Erythroblast (primary cell): ENCODE results near the gene C1GALT1.

Experiments used
- GATA1 ChIP-seq: IDR thresholded peaks from 2 replicates; pipeline ENCODE4 v1.6.1; 2011; ENCODE audit warnings: low read depth, mild to moderate bottlenecking, control low read depth, low read length, moderate library complexity
- POLR2A ChIP-seq: IDR thresholded peaks from 2 replicates; pipeline ENCODE4 v1.6.1; 2011; ENCODE audit warnings: mild to moderate bottlenecking, low read length

DNA sequence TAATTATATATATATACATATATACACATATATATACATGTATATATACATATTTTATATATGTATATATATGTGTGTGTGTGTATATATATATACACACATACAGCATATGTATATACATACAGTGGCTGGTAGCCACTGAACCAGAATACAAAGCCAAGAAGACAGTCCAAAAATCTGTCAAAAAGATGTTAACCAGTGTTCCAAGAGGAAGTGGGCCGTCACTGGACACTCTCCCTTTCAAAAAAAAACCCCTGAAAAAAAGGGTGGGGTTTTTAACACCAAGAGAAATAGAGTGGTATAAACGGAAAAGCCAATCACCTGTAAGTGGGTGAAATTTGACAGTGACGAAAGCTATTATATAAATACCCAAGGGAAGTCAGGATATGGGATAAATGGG, 31.1 kb upstream of the C1GALT1 start:
- TF ChIP-seq POLR2A (no peak), GATA1 (no peak)
